SH-SY5Y (cell line): ENCODE results near the gene RRBP1.

Experiments
- GATA2 ChIP-seq: IDR thresholded peaks from 2 replicates; pipeline ENCODE4 v1.6.1; 2011; ENCODE audit warnings: mild to moderate bottlenecking, low read depth, low read length
- GATA3 ChIP-seq: IDR thresholded peaks from 2 replicates; pipeline ENCODE4 v1.6.1; 2011; ENCODE audit warnings: low read depth, mild to moderate bottlenecking, low read length, moderate library complexity

GRCh38 chr20:17634661-17635331, 47.2 kb downstream of the RRBP1 start:
- TF ChIP-seq GATA2 (no peak), GATA3 (no peak)
